Activated CD4-positive, alpha-beta T cell treated with anti-CD3 and anti-CD28 coated beads, Interleukin-2, amount 10 ng/mL, durations not matched to agents 24 days and 14 days (primary cell): ENCODE results near the gene CYB5B. TPM values are rescaled to one million over a fixed set of nuclear protein-coding genes. Genes with fewer than 3 reads are reported as not detected.

Experiments used
- total RNA-seq: library from RNA; stranded (reverse); gene quantifications from 2 replicates; pipeline ENCODE4 v1.2.3, GENCODE V29; 2022

CYB5B gene
- total RNA-seq, 1 donor from 2014 or later = 154 TPM

Other genes starting within 250 kb of the CYB5B start
- 21.4 and 23.3 TPM in 2 replicates for gene SNTB2, start 237.5 kb upstream of the CYB5B start, total RNA-seq
- gene VPS4A, start 113.3 kb upstream of the CYB5B start, total RNA-seq = 37.7 and 39.7 TPM in 2 replicates
- 18.2 and 21.9 TPM in 2 replicates for gene PDF, start 94.0 kb upstream of the CYB5B start, total RNA-seq
- gene COG8, start 85.1 kb upstream of the CYB5B start, total RNA-seq = 44.1 and 44.6 TPM in 2 replicates
- gene NIP7, start 84.8 kb upstream of the CYB5B start, total RNA-seq = 81.2 and 84.8 TPM in 2 replicates
- 1.6 and 1.7 TPM in 2 replicates for gene TMED6, start 72.8 kb upstream of the CYB5B start, total RNA-seq
- gene TERF2, start 38.6 kb upstream of the CYB5B start, total RNA-seq = 58.3 and 71.1 TPM in 2 replicates
- 46.3 and 54.6 TPM in 2 replicates for gene NFAT5, start 141.3 kb downstream of the CYB5B start, total RNA-seq